H9 (cell line): Measurements from ENCODE around the gene UCHL1. TPM values are rescaled to one million over a fixed set of nuclear protein-coding genes. Genes with fewer than 3 reads are reported as not detected.

Source experiments
- DNase-seq: peaks from one replicate; pipeline ENCODE4 v3.0.0-alpha.2; 2017
- H2AFZ ChIP-seq: one replicate; pipeline ENCODE4 v1.6.1; 2013; ENCODE audit warnings: mild to moderate bottlenecking, low read length, control low read depth, moderate library complexity
- H2AK5ac ChIP-seq: 2 replicates; pipeline ENCODE4 v1.6.1; 2013; ENCODE audit warnings: low read length, control low read depth, mixed read lengths; ENCODE audit not compliant: insufficient read length
- H2BK120ac ChIP-seq: one replicate; pipeline ENCODE4 v1.6.1; 2013; ENCODE audit warnings: low read depth, mild to moderate bottlenecking, low read length, control low read depth, inconsistent platforms; ENCODE audit not compliant: poor library complexity, severe bottlenecking
- H2BK12ac ChIP-seq: 2 replicates; pipeline ENCODE4 v1.6.1; 2013; ENCODE audit warnings: low read length, control low read depth, mixed read lengths, low read depth; ENCODE audit not compliant: insufficient read length
- H2BK15ac ChIP-seq: 2 replicates; pipeline ENCODE4 v1.6.1; 2013; ENCODE audit warnings: low read depth, low read length, control low read depth
- H2BK20ac ChIP-seq: one replicate; pipeline ENCODE4 v1.6.1; 2013; ENCODE audit warnings: low read depth, mild to moderate bottlenecking, low read length, control low read depth, inconsistent platforms; ENCODE audit not compliant: poor library complexity, severe bottlenecking
- H2BK5ac ChIP-seq: 2 replicates; pipeline ENCODE4 v1.6.1; 2013; ENCODE audit warnings: low read length, control low read depth, mixed read lengths; ENCODE audit not compliant: insufficient read length
- H3K14ac ChIP-seq: 2 replicates; pipeline ENCODE4 v1.6.1; 2013; ENCODE audit warnings: low read length, control low read depth; ENCODE audit not compliant: insufficient read depth
- H3K18ac ChIP-seq: 2 replicates; pipeline ENCODE4 v1.6.1; 2013; ENCODE audit warnings: low read depth, mild to moderate bottlenecking, mixed read lengths, low read length, control low read depth; ENCODE audit not compliant: insufficient read length
- H3K23ac ChIP-seq: 2 replicates; pipeline ENCODE4 v1.6.1; 2013; ENCODE audit warnings: low read length, control low read depth, mixed read lengths, low read depth; ENCODE audit not compliant: insufficient read length
- H3K23me2 ChIP-seq: 2 replicates; pipeline ENCODE4 v1.6.1; 2013; ENCODE audit warnings: low read depth, mild to moderate bottlenecking, mixed read lengths, low read length, control low read depth; ENCODE audit not compliant: insufficient read length, poor library complexity, severe bottlenecking
- H3K27ac ChIP-seq: 2 replicates; pipeline ENCODE4 v1.5.1; 2013; ENCODE audit warnings: low read length, control low read depth, mixed read lengths, low read depth; ENCODE audit not compliant: insufficient read length
- H3K27me3 ChIP-seq: 2 replicates; pipeline ENCODE4 v1.6.1; 2013; ENCODE audit warnings: low read length, control low read depth, inconsistent platforms; ENCODE audit not compliant: insufficient read depth
- H3K4ac ChIP-seq: 2 replicates; pipeline ENCODE4 v1.6.1; 2013; ENCODE audit warnings: low read depth, mild to moderate bottlenecking, control low read depth, inconsistent platforms, low read length, moderate library complexity
- H3K4me1 ChIP-seq: 2 replicates; pipeline ENCODE4 v1.6.1; 2013; ENCODE audit warnings: low read length, control low read depth, inconsistent platforms; ENCODE audit not compliant: insufficient read depth
- H3K4me2 ChIP-seq: 2 replicates; pipeline ENCODE4 v1.6.1; 2013; ENCODE audit warnings: low read length, control low read depth, mixed read lengths; ENCODE audit not compliant: insufficient read length, insufficient read depth
- H3K56ac ChIP-seq: 2 replicates; pipeline ENCODE4 v1.6.1; 2013; ENCODE audit warnings: low read depth, mild to moderate bottlenecking, mixed read lengths, low read length, control low read depth; ENCODE audit not compliant: insufficient read length
- H3K79me1 ChIP-seq: 2 replicates; pipeline ENCODE4 v1.6.1; 2013; ENCODE audit warnings: low read depth, mild to moderate bottlenecking, moderate library complexity, low read length, control low read depth, inconsistent platforms; ENCODE audit not compliant: insufficient read depth, poor library complexity, severe bottlenecking
- H3K79me2 ChIP-seq: 2 replicates; pipeline ENCODE4 v1.6.1; 2013; ENCODE audit warnings: low read length, control low read depth, inconsistent platforms; ENCODE audit not compliant: insufficient read depth
- H3K9ac ChIP-seq: 2 replicates; pipeline ENCODE4 v1.6.1; 2013; ENCODE audit warnings: low read length, control low read depth, mixed read lengths; ENCODE audit not compliant: insufficient read length; ENCODE audit errors: extremely low read depth
- H3K9me3 ChIP-seq: one replicate; pipeline ENCODE4 v1.6.1; 2013; ENCODE audit warnings: low read depth, low read length, inconsistent platforms; ENCODE audit not compliant: control insufficient read depth
- H3T11ph ChIP-seq: one replicate; pipeline ENCODE4 v1.6.1; 2013; ENCODE audit warnings: mild to moderate bottlenecking, low read length, control low read depth, inconsistent platforms
- H4K20me1 ChIP-seq: one replicate; pipeline ENCODE4 v1.6.1; 2013; ENCODE audit not compliant: control insufficient read depth, insufficient read length, insufficient read depth
- H4K5ac ChIP-seq: 2 replicates; pipeline ENCODE4 v1.6.1; 2013; ENCODE audit warnings: low read depth, mild to moderate bottlenecking, mixed read lengths, low read length, control low read depth; ENCODE audit not compliant: insufficient read length
- H4K8ac ChIP-seq: replicated peaks from 2 replicates; pipeline ENCODE4 v1.6.1; 2013; ENCODE audit warnings: low read length, control low read depth, mixed read lengths, low read depth; ENCODE audit not compliant: insufficient read length
- H4K91ac ChIP-seq: 2 replicates; pipeline ENCODE4 v1.6.1; 2013; ENCODE audit warnings: low read depth, mild to moderate bottlenecking, moderate library complexity, mixed read lengths, low read length, control low read depth; ENCODE audit not compliant: insufficient read length
- H3K27ac Mint-ChIP-seq, 3 experiments: 2 replicates in 2 of 3; 3 replicates in 1 of 3; pipeline ENCODE4 v1.8.0; 2020 to 2021; ENCODE audit warnings: mixed read lengths in 3 of 3, mild to moderate bottlenecking in 1 of 3, moderate library complexity in 1 of 3
- H3K27me3 Mint-ChIP-seq: 2 replicates; pipeline ENCODE4 v1.8.0; 2021; ENCODE audit warnings: low read depth, mild to moderate bottlenecking, moderate library complexity, mixed read lengths
- H3K36me3 Mint-ChIP-seq, 3 experiments: 2 replicates in 2 of 3; 3 replicates in 1 of 3; pipeline ENCODE4 v1.8.0; 2020 to 2021; ENCODE audit warnings: low read depth in 3 of 3, mixed read lengths in 3 of 3; ENCODE audit not compliant: insufficient read depth in 1 of 3
- H3K4me1 Mint-ChIP-seq, 2 experiments: 2 replicates each; pipeline ENCODE4 v1.8.0; 2020; ENCODE audit warnings: mixed read lengths in 2 of 2
- H3K4me3 Mint-ChIP-seq, 2 experiments: 2 replicates in 1 of 2; 3 replicates in 1 of 2; pipeline ENCODE4 v1.8.0; 2020 to 2021; ENCODE audit warnings: mild to moderate bottlenecking in 2 of 2, mixed read lengths in 2 of 2, moderate library complexity in 1 of 2
- H3K9me3 Mint-ChIP-seq, 2 experiments: 2 replicates in 1 of 2; 3 replicates in 1 of 2; pipeline ENCODE4 v1.8.0; 2020; ENCODE audit warnings: mild to moderate bottlenecking in 2 of 2, mixed read lengths in 2 of 2, moderate library complexity in 1 of 2
- CTCF ChIP-seq: fragments of 200-600 bp; sonication (generic); conservative IDR thresholded peaks from 3 replicates; pipeline ENCODE4 v1.8.0; 2021; ENCODE audit warnings: antibody characterized with exemption, mild to moderate bottlenecking
- WGBS: extraction: QIAGEN DNeasy Blood & Tissue Kit; methylation state at CpG from one replicate; pipeline ENCODE4 v1.1.7; 2013; ENCODE audit warnings: missing lambda C conversion rate, low lambda C conversion rate, mixed read lengths; ENCODE audit not compliant: insufficient read length; ENCODE audit errors: extremely low coverage; 5-methylcytosine and 5-hydroxymethylcytosine counted together
- total RNA-seq: library from RNA; stranded (reverse); gene quantifications from 2 replicates; pipeline ENCODE4 v1.2.1, GENCODE V29; 2021

UCHL1 gene
- total RNA-seq, 1 experiment from 2014 or later, result 513 TPM

GRCh38 chr4:41287005-41287404 lies 30.3 kb downstream of the UCHL1 start:
- Histone ChIP-seq H4K8ac (no peak overlapping the region), H3K4me2 (no peak overlapping the region), H3K79me2 (no peaks in the 10 kb centered on the region), H3K18ac (no peak overlapping the region), H3K27ac (no peak overlapping the region), H3K4ac (no peak overlapping the region), H3K27me3 (no peaks in the 10 kb centered on the region), H3K9me3 (peaks cover 7% of the 10 kb centered on the region), H4K91ac (no peak overlapping the region), H3K79me1 (no peaks in the 10 kb centered on the region), H2AFZ (no peak overlapping the region), H3T11ph (no peak overlapping the region), H3K23me2 (no peaks in the 10 kb centered on the region), H2BK15ac (no peak overlapping the region), H3K23ac (no peak overlapping the region), H3K9ac (no peak overlapping the region), H3K56ac (no peak overlapping the region), H2AK5ac (no peak overlapping the region), H3K14ac (no peak overlapping the region), H3K4me1 (no peaks in the 10 kb centered on the region), H2BK5ac (no peak overlapping the region), H2BK120ac (no peak overlapping the region), H2BK20ac (no peak overlapping the region), H2BK12ac (no peak overlapping the region), H4K5ac (no peak overlapping the region), H4K20me1 (no peaks in the 10 kb centered on the region)
- DNase-seq, result no peak
- H3K4me1 Mint-ChIP-seq, result no peaks in the 10 kb centered on the region
- WGBS, result no CpG with 5 or more reads among the region's 1 CpG
- H3K27me3 Mint-ChIP-seq, result no peaks in the 10 kb centered on the region
- no peak overlapping the region for H3K27ac Mint-ChIP-seq
- H3K36me3 Mint-ChIP-seq, result peaks cover 6 to 15% (median 13%) of the 10 kb centered on the region in 3 experiments; a peak in 6 of 7 replicates
- TF ChIP-seq CTCF, result no peak
- H3K4me3 Mint-ChIP-seq, result no peak overlapping the region
- peaks cover 16 to 20% of the 10 kb centered on the region in 2 experiments for H3K9me3 Mint-ChIP-seq
